GM19324 (cell line): ENCODE measurements around the gene FUT3.

Source experiments
- ATAC-seq: cut with Tn5 transposase; IDR thresholded peaks from one replicate; pipeline ENCODE4 v1.9.1; 2021; ENCODE audit warnings: mild to moderate bottlenecking, moderate library complexity; ENCODE audit not compliant: unreplicated experiment, low FRiP score

Gene FUT3

GRCh38 chr19:5827342-5827890 lies 23.8 kb downstream of the FUT3 start:
- ATAC-seq: no peak

GRCh38 chr19:5826531-5827341 lies 24.5 kb downstream of the FUT3 start:
- ATAC-seq: no peak

GRCh38 chr19:5825178-5825577 lies 26.1 kb downstream of the FUT3 start:
- ATAC-seq: no peak

- ATAC-seq: no peak
These were observed 26.5 kb downstream of the FUT3 start for GRCh38 chr19:5824751-5825150.

GRCh38 chr19:5823579-5824281 lies 27.5 kb downstream of the FUT3 start:
- ATAC-seq: no peak

- no peak for ATAC-seq
These were observed 28.9 kb downstream of the FUT3 start for GRCh38 chr19:5822181-5822844.

- ATAC-seq: no peak
These were observed 29.6 kb downstream of the FUT3 start for GRCh38 chr19:5821521-5822180.

- ATAC-seq: no peak
These were observed 30.5 kb downstream of the FUT3 start for GRCh38 chr19:5820785-5821184.

- no peak for ATAC-seq
These were observed 32.7 kb downstream of the FUT3 start for GRCh38 chr19:5818594-5818993.

GRCh38 chr19:5817218-5817617 lies 34.0 kb downstream of the FUT3 start:
- ATAC-seq: no peak

GRCh38 chr19:5814852-5815246 lies 36.4 kb downstream of the FUT3 start:
- ATAC-seq: no peak

GRCh38 chr19:5814123-5814851 lies 37.0 kb downstream of the FUT3 start:
- ATAC-seq: no peak

GRCh38 chr19:5811117-5811516 lies 40.1 kb downstream of the FUT3 start:
- ATAC-seq: no peak

GRCh38 chr19:5809469-5809868 lies 41.8 kb downstream of the FUT3 start:
- no peak for ATAC-seq

GRCh38 chr19:5809053-5809452 lies 42.2 kb downstream of the FUT3 start:
- no peak for ATAC-seq

- no peak for ATAC-seq
These were observed 43.0 kb downstream of the FUT3 start for GRCh38 chr19:5808120-5808816.

- no peak for ATAC-seq
These were observed 44.3 kb downstream of the FUT3 start for GRCh38 chr19:5806905-5807304.

- no peak for ATAC-seq
These were observed 45.1 kb downstream of the FUT3 start for GRCh38 chr19:5806133-5806489.

- no peak for ATAC-seq
These were observed 45.7 kb downstream of the FUT3 start for GRCh38 chr19:5805462-5806132.
